ENCODE data around the gene FKBP1A. TPM values are rescaled to one million over a fixed set of nuclear protein-coding genes. Genes with fewer than 3 reads are reported as not detected.
A peak's percentile ranks its signal among the peaks of the same experiment; 100 is the strongest.

FKBP1A gene
- total RNA-seq, 1 donor from 2014 or later = 124 TPM

DNA sequence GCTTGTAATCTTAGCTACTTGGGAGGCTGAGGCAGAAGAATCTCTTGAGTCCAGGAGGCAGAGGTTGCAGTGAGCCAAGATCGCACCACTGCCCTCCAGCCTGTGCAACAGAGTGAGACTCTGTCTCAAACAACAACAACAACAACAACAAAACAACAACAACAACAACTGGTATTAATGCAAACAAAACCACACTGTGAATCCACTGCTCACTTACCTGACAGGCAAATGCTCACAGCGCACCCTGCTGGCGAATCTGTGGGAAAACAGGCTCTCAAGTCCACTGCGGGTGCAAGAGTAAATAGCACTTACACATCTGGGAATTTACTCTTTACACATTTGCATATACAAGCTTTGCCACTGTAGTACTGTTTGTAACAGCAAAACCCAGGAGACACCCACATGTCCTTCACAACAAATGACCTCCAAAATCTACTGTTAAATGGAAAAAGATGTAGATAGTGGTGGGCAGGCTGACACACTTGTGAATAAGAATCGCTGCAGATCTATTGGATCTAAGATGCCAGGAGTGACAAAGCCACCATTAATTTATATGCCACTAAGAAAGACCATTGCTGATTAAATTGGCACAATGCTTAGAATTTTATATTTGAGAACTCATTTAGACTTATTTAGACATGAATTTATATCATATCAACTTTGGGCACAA, 44.5 kb upstream of the FKBP1A start:
- intact Hi-C loops (cut with micrococcal nuclease) = loop anchor here (5.0 kb wide), 1 partner anchor 125 kb away; no protein-coding TSS in a partner anchor
- peak; percentile 88 for TF ChIP-seq CTCF (IDR thresholded peaks at IDR 0.05; ENCODE audit: borderline replicate concordance)
- no peak overlapping the region for H3K27ac ChIP-seq (replicated peaks)

GRCh38 chr20:1436263-1436662, 43.4 kb upstream of the FKBP1A start:
- TF ChIP-seq CTCF (IDR thresholded peaks at IDR 0.05; ENCODE audit: borderline replicate concordance) = no peak
- no peak overlapping the region for H3K4me3 ChIP-seq
- intact Hi-C loops (cut with micrococcal nuclease) = loop anchor here (5.0 kb wide), 1 partner anchor 124 kb away; no protein-coding TSS in a partner anchor

More for the DNA sequence above, 44.5 kb upstream of the FKBP1A start:
- H3K36me3 ChIP-seq = peaks cover 17% of the 10 kb centered on the region
- no peak overlapping the region for H3K4me3 ChIP-seq
- H3K27me3 ChIP-seq (ENCODE audit: low read depth) = no peaks in the 10 kb centered on the region
- H3K4me1 ChIP-seq = no peaks in the 10 kb centered on the region
- DNase-seq = peak; percentile 65
- H3K9me3 ChIP-seq (replicated peaks) = no peaks in the 10 kb centered on the region

DNA sequence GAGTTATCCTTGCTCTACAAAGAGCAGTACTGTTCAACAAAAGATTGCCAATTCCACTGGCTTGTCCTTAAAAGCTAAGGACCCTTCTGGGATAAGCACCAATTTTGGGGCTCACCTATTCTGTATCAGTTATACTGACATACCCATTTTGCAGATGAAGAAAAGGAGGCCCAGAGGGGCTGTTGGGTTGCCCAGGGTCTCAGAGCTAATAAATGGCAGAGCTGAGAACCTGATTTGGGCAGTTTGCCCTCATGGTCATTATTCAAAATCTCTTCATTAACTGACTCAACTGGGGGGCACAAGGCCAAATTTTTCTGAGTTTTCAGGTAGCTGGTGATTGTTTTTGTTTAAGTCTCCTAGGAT, 42.5 kb upstream of the FKBP1A start:
- peaks cover 6% of the 10 kb centered on the region for H3K36me3 ChIP-seq
- no peak overlapping the region for H3K4me3 ChIP-seq
- no peak for TF ChIP-seq CTCF (IDR thresholded peaks at IDR 0.05; ENCODE audit: borderline replicate concordance)
- intact Hi-C loops (cut with micrococcal nuclease) = loop anchor here (5.0 kb wide), 1 partner anchor 123 kb away; no protein-coding TSS in a partner anchor
- H3K4me1 ChIP-seq = no peaks in the 10 kb centered on the region
- H3K9me3 ChIP-seq (replicated peaks) = no peaks in the 10 kb centered on the region
- DNase-seq = no peak
- no peaks in the 10 kb centered on the region for H3K27me3 ChIP-seq (ENCODE audit: low read depth)
- H3K27ac ChIP-seq (replicated peaks) = no peak overlapping the region

More at GRCh38 chr20:1436263-1436662, 43.4 kb upstream of the FKBP1A start:
- H3K9me3 ChIP-seq (replicated peaks) = no peaks in the 10 kb centered on the region
- no peaks in the 10 kb centered on the region for H3K4me1 ChIP-seq
- peaks cover 8% of the 10 kb centered on the region for H3K36me3 ChIP-seq
- no peak for DNase-seq
- H3K27me3 ChIP-seq (ENCODE audit: low read depth) = no peaks in the 10 kb centered on the region
- H3K27ac ChIP-seq (replicated peaks) = no peak overlapping the region

GRCh38 chr20:1434571-1435336, 41.9 kb upstream of the FKBP1A start:
- no peak overlapping the region for H3K27ac ChIP-seq (replicated peaks)
- intact Hi-C loops (cut with micrococcal nuclease) = loop anchor here (5.0 kb wide), 1 partner anchor 122 kb away; no protein-coding TSS in a partner anchor
- TF ChIP-seq CTCF (IDR thresholded peaks at IDR 0.05; ENCODE audit: borderline replicate concordance) = no peak
- peaks cover under 1% of the 10 kb centered on the region for H3K36me3 ChIP-seq
- no peak overlapping the region for H3K4me3 ChIP-seq
- DNase-seq = no peak
- H3K27me3 ChIP-seq (ENCODE audit: low read depth) = no peaks in the 10 kb centered on the region
- no peaks in the 10 kb centered on the region for H3K4me1 ChIP-seq
- H3K9me3 ChIP-seq (replicated peaks) = no peaks in the 10 kb centered on the region

GRCh38 chr20:1431158-1431557, 38.3 kb upstream of the FKBP1A start:
- Histone ChIP-seq H3K4me3 (no peak overlapping the region), H3K27ac (replicated peaks) (no peak overlapping the region), H3K27me3 (ENCODE audit: low read depth) (no peaks in the 10 kb centered on the region), H3K36me3 (no peaks in the 10 kb centered on the region), H3K4me1 (no peaks in the 10 kb centered on the region), H3K9me3 (replicated peaks) (no peaks in the 10 kb centered on the region)
- TF ChIP-seq CTCF (IDR thresholded peaks at IDR 0.05; ENCODE audit: borderline replicate concordance) = no peak
- DNase-seq = no peak
- intact Hi-C loops (cut with micrococcal nuclease) = no loop called here

All from left ventricle myocardium inferior (tissue), 1 donor.